ENCODE data around the gene GLE1. TPM values are rescaled to one million over a fixed set of nuclear protein-coding genes. Genes with fewer than 3 reads are reported as not detected.
"Not testable (repeated sequence)": the region's sequence is repeated elsewhere in the genome, so short reads cannot be mapped to it uniquely, and the experiment has no call there.

Gene GLE1
- total and polyA plus RNA-seq, 4 donors: 11.3 to 24.7 (median 21.1) TPM

GRCh38 chr9:128498911-128499310 lies 5.6 kb upstream of the GLE1 start:
- H3K27ac ChIP-seq (ENCODE audit: low read depth in 1 of 2, low read length in 1 of 2): no peak overlapping the region
- TF ChIP-seq CTCF (IDR thresholded peaks at IDR 0.05; ENCODE audit: control extremely low read depth, extremely low read depth): no peak
- DNase-seq: no peak
- no peak for ATAC-seq (ENCODE audit: insufficient read depth, low FRiP score)
- peaks cover 0 to 14% (median 2%) of the 10 kb centered on the region in 5 donors for H3K4me1 ChIP-seq (ENCODE audit: control insufficient read depth in 5 of 5, insufficient read depth in 5 of 5, low read length in 5 of 5)
- no peak overlapping the region for H3K4me3 ChIP-seq
- H3K9me3 ChIP-seq (ENCODE audit: control insufficient read depth in 4 of 4, insufficient read depth in 3 of 4, low read length in 3 of 4): no peaks in the 10 kb centered on the region
- no peak overlapping the region for H3K9ac ChIP-seq (ENCODE audit: insufficient read depth in 1 of 2, low read length in 2 of 2)
- H3K27me3 ChIP-seq (ENCODE audit: control insufficient read depth in 3 of 3, insufficient read depth in 3 of 3, low read length in 2 of 3): no peaks in the 10 kb centered on the region
- WGBS, 2 donors: 97% methylated on average over 9 of the region's 9 CpGs
- peaks cover 10 to 47% (median 41%) of the 10 kb centered on the region in 4 donors for H3K36me3 ChIP-seq (ENCODE audit: control insufficient read depth in 4 of 4, insufficient read depth in 4 of 4, low read length in 4 of 4)

- Histone ChIP-seq H3K27me3 (ENCODE audit: control insufficient read depth in 3 of 3, insufficient read depth in 3 of 3, low read length in 2 of 3) (no peaks in the 10 kb centered on the region), H3K27ac (ENCODE audit: low read depth in 1 of 2, low read length in 1 of 2) (no peak overlapping the region), H3K9ac (ENCODE audit: insufficient read depth in 1 of 2, low read length in 2 of 2) (no peak overlapping the region), H3K9me3 (ENCODE audit: control insufficient read depth in 4 of 4, insufficient read depth in 3 of 4, low read length in 3 of 4) (no peaks in the 10 kb centered on the region), H3K36me3 (ENCODE audit: control insufficient read depth in 4 of 4, insufficient read depth in 4 of 4, low read length in 4 of 4) (peaks cover 10 to 41% (median 34%) of the 10 kb centered on the region in 4 donors), H3K4me1 (ENCODE audit: control insufficient read depth in 5 of 5, insufficient read depth in 5 of 5, low read length in 5 of 5) (peaks cover 0 to 6% (median 1%) of the 10 kb centered on the region in 5 donors), H3K4me3 (no peak overlapping the region)
- WGBS, 2 donors: 93 to 95% methylated on average over 15 of the region's 15 CpGs
- TF ChIP-seq CTCF (IDR thresholded peaks at IDR 0.05; ENCODE audit: control extremely low read depth, extremely low read depth): no peak
- ATAC-seq (ENCODE audit: insufficient read depth, low FRiP score) (no peak), DNase-seq (no peak)
These were observed 4.6 kb upstream of the GLE1 start for GRCh38 chr9:128499920-128500319.

- not testable (repeated sequence) for DNase-seq; H3K27ac ChIP-seq (ENCODE audit: low read depth in 1 of 2, low read length in 1 of 2); H3K9me3 ChIP-seq (ENCODE audit: control insufficient read depth in 4 of 4, insufficient read depth in 3 of 4, low read length in 3 of 4); H3K9ac ChIP-seq (ENCODE audit: insufficient read depth in 1 of 2, low read length in 2 of 2); ATAC-seq (ENCODE audit: insufficient read depth, low FRiP score); H3K4me3 ChIP-seq; H3K27me3 ChIP-seq (ENCODE audit: control insufficient read depth in 3 of 3, insufficient read depth in 3 of 3, low read length in 2 of 3)
- H3K36me3 ChIP-seq (ENCODE audit: control insufficient read depth in 4 of 4, insufficient read depth in 4 of 4, low read length in 4 of 4): peaks cover 3 to 22% (median 14%) of the 10 kb centered on the region in 4 donors
- peaks cover 0 to 12% (median 4%) of the 10 kb centered on the region in 5 donors for H3K4me1 ChIP-seq (ENCODE audit: control insufficient read depth in 5 of 5, insufficient read depth in 5 of 5, low read length in 5 of 5)
- WGBS, 2 donors: 66 to 72% methylated on average over 14 of the region's 14 CpGs
These were observed 1.1 kb upstream of the GLE1 start for GRCh38 chr9:128503415-128503825.

- WGBS, 2 donors: 20 to 25% methylated on average over 11 of the region's 11 CpGs
- H3K27ac ChIP-seq (ENCODE audit: low read depth in 1 of 2, low read length in 1 of 2): no peak overlapping the region
- H3K27me3 ChIP-seq (ENCODE audit: control insufficient read depth in 3 of 3, insufficient read depth in 3 of 3, low read length in 2 of 3): no peaks in the 10 kb centered on the region
- H3K9me3 ChIP-seq (ENCODE audit: control insufficient read depth in 4 of 4, insufficient read depth in 3 of 4, low read length in 3 of 4): no peaks in the 10 kb centered on the region
- DNase-seq (peak in 2 of 3 donors; percentile 46 to 58), ATAC-seq (ENCODE audit: insufficient read depth, low FRiP score) (no peak)
- H3K36me3 ChIP-seq (ENCODE audit: control insufficient read depth in 4 of 4, insufficient read depth in 4 of 4, low read length in 4 of 4): peaks cover 0 to 18% (median 10%) of the 10 kb centered on the region in 4 donors
- no peak overlapping the region for H3K4me3 ChIP-seq
- no peak for TF ChIP-seq CTCF (IDR thresholded peaks at IDR 0.05; ENCODE audit: control extremely low read depth, extremely low read depth)
- peaks cover 0 to 12% (median 4%) of the 10 kb centered on the region in 5 donors for H3K4me1 ChIP-seq (ENCODE audit: control insufficient read depth in 5 of 5, insufficient read depth in 5 of 5, low read length in 5 of 5)
- H3K9ac ChIP-seq (ENCODE audit: insufficient read depth in 1 of 2, low read length in 2 of 2): peak overlapping the region in 1 of 2 donors; percentile 14
These were observed 649 bp upstream of the GLE1 start for GRCh38 chr9:128503870-128504269.

Measured in lung (tissue), 12 donors.